Measurements from ENCODE around the gene CMC4.
A peak's percentile ranks its signal among the peaks of the same experiment; 100 is the strongest.

The CMC4 gene

GRCh38 chrX:155055494-155055893, 15.4 kb downstream of the CMC4 start:
- no peak for TF ChIP-seq CTCF (IDR thresholded peaks at IDR 0.05; ENCODE audit: insufficient read depth, low read length)
- no peak for DNase-seq (ENCODE audit: low read depth in 1 of 2, low spot score in 1 of 2)
- Histone ChIP-seq H3K27ac (replicated peaks) (no peak overlapping the region), H3K4me3 (replicated peaks; ENCODE audit: insufficient read depth, low read length) (no peak overlapping the region), H3K27me3 (ENCODE audit: insufficient read depth, poor library complexity, severe bottlenecking) (no peaks in the 10 kb centered on the region)

- Histone ChIP-seq H3K27ac (replicated peaks) (no peak overlapping the region), H3K27me3 (ENCODE audit: insufficient read depth, poor library complexity, severe bottlenecking) (no peaks in the 10 kb centered on the region), H3K4me3 (replicated peaks; ENCODE audit: insufficient read depth, low read length) (no peak overlapping the region)
- DNase-seq (ENCODE audit: low read depth in 1 of 2, low spot score in 1 of 2) = no peak
- TF ChIP-seq SPI1 (IDR thresholded peaks at IDR 0.05; ENCODE audit: borderline replicate concordance, low read depth) (no peak), GABPA (IDR thresholded peaks at IDR 0.05; ENCODE audit: low read depth) (no peak), POLR2AphosphoS5 (IDR thresholded peaks at IDR 0.05; ENCODE audit: low read depth) (no peak), CTCF (IDR thresholded peaks at IDR 0.05; ENCODE audit: insufficient read depth, low read length) (no peak), REST (IDR thresholded peaks at IDR 0.05; ENCODE audit: insufficient replicate concordance, low read depth) (no peak)
Observed at GRCh38 chrX:155054255-155054654, 16.7 kb downstream of the CMC4 start.

- H3K27ac ChIP-seq (replicated peaks) = no peak overlapping the region
- TF ChIP-seq SPI1 (IDR thresholded peaks at IDR 0.05; ENCODE audit: borderline replicate concordance, low read depth) (0 out of 2 replicates have a peak, but pooled peaks have one; percentile 11), REST (IDR thresholded peaks at IDR 0.05; ENCODE audit: insufficient replicate concordance, low read depth) (no peak)
- no peaks in the 10 kb centered on the region for H3K27me3 ChIP-seq (ENCODE audit: insufficient read depth, poor library complexity, severe bottlenecking)
Observed at GRCh38 chrX:155053656-155054055, 17.3 kb downstream of the CMC4 start.

GRCh38 chrX:155052738-155053498, 18.0 kb downstream of the CMC4 start:
- no peak for DNase-seq (ENCODE audit: low read depth in 1 of 2, low spot score in 1 of 2)
- H3K4me3 ChIP-seq (replicated peaks; ENCODE audit: insufficient read depth, low read length) = no peak overlapping the region
- H3K27ac ChIP-seq (replicated peaks) = no peak overlapping the region
- no peak for TF ChIP-seq REST (IDR thresholded peaks at IDR 0.05; ENCODE audit: insufficient replicate concordance, low read depth)
- TF ChIP-seq CTCF (IDR thresholded peaks at IDR 0.05; ENCODE audit: insufficient read depth, low read length) = no peak
- TF ChIP-seq POLR2AphosphoS5 (IDR thresholded peaks at IDR 0.05; ENCODE audit: low read depth) = no peak
- TF ChIP-seq GABPA (IDR thresholded peaks at IDR 0.05; ENCODE audit: low read depth) = no peak
- no peak for TF ChIP-seq SPI1 (IDR thresholded peaks at IDR 0.05; ENCODE audit: borderline replicate concordance, low read depth)
- no peaks in the 10 kb centered on the region for H3K27me3 ChIP-seq (ENCODE audit: insufficient read depth, poor library complexity, severe bottlenecking)

More at GRCh38 chrX:155053656-155054055, 17.3 kb downstream of the CMC4 start:
- no peak overlapping the region for H3K4me3 ChIP-seq (replicated peaks; ENCODE audit: insufficient read depth, low read length)
- no peak for DNase-seq (ENCODE audit: low read depth in 1 of 2, low spot score in 1 of 2)

Data from HL-60 (cell line).